HFFc6 (cell line): ENCODE data around the gene LMF1. TPM values are rescaled to one million over a fixed set of nuclear protein-coding genes. Genes with fewer than 3 reads are reported as not detected.

Source experiments
- DNase-seq: peaks from one replicate; pipeline ENCODE4 v3.0.0-alpha.2; 2018
- H3K27ac Mint-ChIP-seq: 2 replicates; pipeline ENCODE4 v1.8.0; 2020; ENCODE audit warnings: mild to moderate bottlenecking, mixed read lengths
- H3K27me3 Mint-ChIP-seq: 2 replicates; pipeline ENCODE4 v1.8.0; 2021; ENCODE audit warnings: mild to moderate bottlenecking, moderate library complexity, mixed read lengths; ENCODE audit not compliant: insufficient read depth
- H3K36me3 Mint-ChIP-seq: 2 replicates; pipeline ENCODE4 v1.8.0; 2021; ENCODE audit warnings: low read depth, mixed read lengths
- H3K4me1 Mint-ChIP-seq: 2 replicates; pipeline ENCODE4 v1.8.0; 2020; ENCODE audit warnings: low read depth, mixed read lengths
- H3K4me3 Mint-ChIP-seq: 2 replicates; pipeline ENCODE4 v1.8.0; 2020; ENCODE audit warnings: mild to moderate bottlenecking, moderate library complexity, mixed read lengths
- H3K9me3 Mint-ChIP-seq: 2 replicates; pipeline ENCODE4 v1.8.0; 2020; ENCODE audit warnings: mild to moderate bottlenecking, mixed read lengths
- CTCF ChIP-seq: fragments of 200-600 bp; sonication (generic); IDR thresholded peaks from 2 replicates; pipeline ENCODE4 v1.5.0; 2021; ENCODE audit warnings: antibody characterized with exemption, mild to moderate bottlenecking
- total RNA-seq, 6 experiments: library from RNA; stranded (reverse); fragmentation: NEBNext Ultra II Directional; extraction: Animal tissue kit (Norgen Biotek cat#: 25700); gene quantifications; 2 replicates in 1 of 6; 3 replicates in 5 of 6; pipeline ENCODE4 v1.2.3, GENCODE V29; 2021

Gene LMF1
- total RNA-seq, 6 experiments from 2014 or later = 10.9 to 19.3 (median 14.2) TPM

- H3K9me3 Mint-ChIP-seq = peaks cover 18% of the 10 kb centered on the region
- no peak for TF ChIP-seq CTCF
- H3K36me3 Mint-ChIP-seq = peaks cover 5% of the 10 kb centered on the region; the same call in 1 of the 2 replicates
- peaks cover 4% of the 10 kb centered on the region for H3K27me3 Mint-ChIP-seq
- no peak overlapping the region for H3K4me3 Mint-ChIP-seq
- no peak overlapping the region for H3K27ac Mint-ChIP-seq
- no peak for DNase-seq
- H3K4me1 Mint-ChIP-seq = no peaks in the 10 kb centered on the region
Measured at GRCh38 chr16:881219-882097, 89.3 kb downstream of the LMF1 start.

- no peak for TF ChIP-seq CTCF
- DNase-seq = no peak
- no peaks in the 10 kb centered on the region for H3K4me1 Mint-ChIP-seq
- peaks cover 18% of the 10 kb centered on the region for H3K9me3 Mint-ChIP-seq
- peaks cover 4% of the 10 kb centered on the region for H3K27me3 Mint-ChIP-seq
- no peak overlapping the region for H3K27ac Mint-ChIP-seq
- H3K4me3 Mint-ChIP-seq = no peak overlapping the region
- H3K36me3 Mint-ChIP-seq = peaks cover 5% of the 10 kb centered on the region; the same call in 1 of the 2 replicates
Measured at GRCh38 chr16:880471-881171, 90.2 kb downstream of the LMF1 start.

GRCh38 chr16:879986-880385 is 90.8 kb downstream of the LMF1 start:
- Mint-ChIP-seq H3K27ac (no peak overlapping the region), H3K4me1 (no peaks in the 10 kb centered on the region), H3K27me3 (peaks cover 4% of the 10 kb centered on the region), H3K9me3 (peaks cover 18% of the 10 kb centered on the region), H3K4me3 (no peak overlapping the region), H3K36me3 (peaks cover 5% of the 10 kb centered on the region; the same call in 1 of the 2 replicates)
- no peak for DNase-seq
- TF ChIP-seq CTCF = no peak

- Mint-ChIP-seq H3K4me3 (no peak overlapping the region), H3K27me3 (peaks cover 4% of the 10 kb centered on the region), H3K4me1 (no peaks in the 10 kb centered on the region), H3K36me3 (peaks cover 5% of the 10 kb centered on the region; the same call in 1 of the 2 replicates), H3K9me3 (peaks cover 18% of the 10 kb centered on the region), H3K27ac (no peak overlapping the region)
- TF ChIP-seq CTCF = no peak
- DNase-seq = no peak
Measured at GRCh38 chr16:879461-879861, 91.3 kb downstream of the LMF1 start.

GRCh38 chr16:878886-879285 is 91.9 kb downstream of the LMF1 start:
- DNase-seq = no peak
- Mint-ChIP-seq H3K27ac (no peak overlapping the region), H3K9me3 (peaks cover 18% of the 10 kb centered on the region), H3K4me3 (no peak overlapping the region), H3K4me1 (no peaks in the 10 kb centered on the region), H3K36me3 (peaks cover 5% of the 10 kb centered on the region; the same call in 1 of the 2 replicates), H3K27me3 (peaks cover 4% of the 10 kb centered on the region)
- no peak for TF ChIP-seq CTCF
